GM23338 (cell line): ENCODE measurements around the gene DCUN1D2. TPM values are rescaled to one million over a fixed set of nuclear protein-coding genes. Genes with fewer than 3 reads are reported as not detected.
A peak's percentile ranks its signal among the peaks of the same experiment; 100 is the strongest.

Source experiments
- ATAC-seq: fragments of 200-7000 bp; cut with Tn5 transposase; 3 replicates; pipeline ENCODE4 v1.9.1; 2020
- DNase-seq: peaks from one replicate; pipeline ENCODE4 v3.0.0-alpha.2; 2015; ENCODE audit warnings: low spot score
- H2AFZ ChIP-seq: fragments of 200-600 bp; sonication (generic); 2 replicates; pipeline ENCODE4 v1.8.0; 2016; ENCODE audit warnings: antibody characterized with exemption, mild to moderate bottlenecking, moderate library complexity
- H3F3A ChIP-seq: fragments of 200-600 bp; sonication (generic); replicated peaks from 2 replicates; pipeline ENCODE4 v1.8.0; 2017; ENCODE audit warnings: antibody characterized with exemption, mixed run types, low read depth
- H3K27ac ChIP-seq: fragments of 200-600 bp; sonication (generic); 2 replicates; pipeline ENCODE4 v1.6.1; 2016; ENCODE audit warnings: low read depth
- H3K27me3 ChIP-seq: fragments of 200-600 bp; sonication (generic); 2 replicates; pipeline ENCODE4 v1.8.0; 2016; ENCODE audit warnings: mild to moderate bottlenecking, mixed run types, moderate library complexity; ENCODE audit not compliant: insufficient read depth
- H3K36me3 ChIP-seq: fragments of 200-600 bp; sonication (generic); 2 replicates; pipeline ENCODE4 v1.8.0; 2016; ENCODE audit warnings: mild to moderate bottlenecking; ENCODE audit not compliant: insufficient read depth
- H3K4me1 ChIP-seq: fragments of 200-600 bp; sonication (generic); 2 replicates; pipeline ENCODE4 v1.8.0; 2016; ENCODE audit warnings: mild to moderate bottlenecking, moderate library complexity; ENCODE audit not compliant: insufficient read depth
- H3K4me2 ChIP-seq: fragments of 200-600 bp; sonication (generic); 2 replicates; pipeline ENCODE4 v1.7.1; 2017; ENCODE audit warnings: mixed run types
- H3K4me3 ChIP-seq: fragments of 200-600 bp; sonication (generic); 2 replicates; pipeline ENCODE4 v1.6.1; 2016; ENCODE audit warnings: mixed run types
- H3K79me2 ChIP-seq: fragments of 200-600 bp; sonication (generic); replicated peaks from 2 replicates; pipeline ENCODE4 v1.8.0; 2017; ENCODE audit warnings: mild to moderate bottlenecking; ENCODE audit not compliant: insufficient read depth
- H3K9me2 ChIP-seq: fragments of 200-600 bp; sonication (generic); 2 replicates; pipeline ENCODE4 v1.8.0; 2017; ENCODE audit not compliant: insufficient read depth
- H4K20me1 ChIP-seq: fragments of 200-600 bp; sonication (generic); replicated peaks from 2 replicates; pipeline ENCODE4 v1.8.0; 2017; ENCODE audit warnings: mild to moderate bottlenecking; ENCODE audit not compliant: insufficient read depth
- H3K27ac Mint-ChIP-seq: 2 replicates; pipeline ENCODE4 v1.8.0; 2020; ENCODE audit warnings: inconsistent platforms, mild to moderate bottlenecking, moderate library complexity, mixed read lengths
- H3K27me3 Mint-ChIP-seq: 3 replicates; pipeline ENCODE4 v1.8.0; 2022; ENCODE audit warnings: low read depth, mild to moderate bottlenecking, moderate library complexity, mixed read lengths, inconsistent platforms; ENCODE audit not compliant: insufficient read depth, poor library complexity
- H3K36me3 Mint-ChIP-seq: 3 replicates; pipeline ENCODE4 v1.8.0; 2021; ENCODE audit warnings: low read depth, mild to moderate bottlenecking, inconsistent platforms, moderate library complexity, mixed read lengths
- H3K4me1 Mint-ChIP-seq: 3 replicates; pipeline ENCODE4 v1.8.0; 2020; ENCODE audit warnings: mild to moderate bottlenecking, inconsistent platforms, mixed read lengths
- H3K4me3 Mint-ChIP-seq: 3 replicates; pipeline ENCODE4 v1.8.0; 2021; ENCODE audit warnings: moderate library complexity, mild to moderate bottlenecking, inconsistent platforms, mixed read lengths
- H3K9me3 Mint-ChIP-seq: 3 replicates; pipeline ENCODE4 v1.8.0; 2020; ENCODE audit warnings: moderate library complexity, mild to moderate bottlenecking, inconsistent platforms, mixed read lengths
- CTCF ChIP-seq, 2 experiments: fragments of 200-600 bp in 1 of 2; sonication (generic) in 1 of 2; conservative IDR thresholded peaks; 2 replicates each; pipeline versions ENCODE4 v1.5.1 to v1.6.1; 2016 to 2017; ENCODE audit warnings: antibody characterized with exemption in 2 of 2, low read depth in 2 of 2, mild to moderate bottlenecking in 2 of 2, moderate library complexity in 1 of 2
- EZH2 ChIP-seq: fragments of 200-600 bp; sonication (generic); IDR thresholded peaks from one replicate; pipeline ENCODE4 v1.8.0; 2017; ENCODE audit warnings: antibody characterized with exemption, mild to moderate bottlenecking, low read depth; ENCODE audit not compliant: unreplicated experiment
- EZH2phosphoT487 ChIP-seq: fragments of 200-600 bp; sonication (generic); IDR thresholded peaks from one replicate; pipeline ENCODE4 v1.8.1; 2018; ENCODE audit warnings: antibody characterized with exemption; ENCODE audit not compliant: unreplicated experiment
- NANOG ChIP-seq: IDR thresholded peaks from 2 replicates; pipeline ENCODE4 v1.6.1; 2016; ENCODE audit warnings: antibody characterized with exemption, borderline replicate concordance
- POLR2AphosphoS5 ChIP-seq: IDR thresholded peaks from 2 replicates; pipeline ENCODE4 v1.6.1; 2016; ENCODE audit warnings: antibody characterized with exemption, low read depth
- REST ChIP-seq: IDR thresholded peaks from one replicate; pipeline ENCODE4 v1.6.1; 2018; ENCODE audit warnings: antibody characterized with exemption; ENCODE audit not compliant: unreplicated experiment
- ZNF114 ChIP-seq: fragments of 250-450 bp; sonication (Bioruptor Pico); IDR thresholded peaks from 2 replicates; pipeline ENCODE4 v1.5.0; 2020; ENCODE audit warnings: mild to moderate bottlenecking, moderate library complexity
- ZNF462 ChIP-seq: fragments of 250-450 bp; sonication (Bioruptor Pico); IDR thresholded peaks from 2 replicates; pipeline ENCODE4 v1.5.0; 2020; ENCODE audit warnings: mild to moderate bottlenecking, moderate library complexity
- polyA plus RNA-seq: library from polyadenylated mRNA; unstranded; fragments of >200 nt; fragmentation: Nextera tagmentation; extraction: Ambion mirVana; gene quantifications from 2 replicates; pipeline ENCODE4 v1.2.1, GENCODE V29; 2016
- total RNA-seq: library from RNA; depleted of rRNA; stranded (reverse); fragments of >200 nt; shearing (Covaris generic); gene quantifications from 2 replicates; pipeline ENCODE4 v1.2.3, GENCODE V29; 2014

DCUN1D2 gene
- total and polyA plus RNA-seq, 2 experiments from 2014 or later: 12.3 to 38.0 TPM

- Mint-ChIP-seq H3K36me3 (peaks cover 20% of the 10 kb centered on the region), H3K27me3 (peaks cover 7% of the 10 kb centered on the region), H3K9me3 (no peaks in the 10 kb centered on the region; the same call in 2 of the 3 replicates), H3K4me1 (0 out of 3 replicates have a peak, but pooled peaks cover 4% of the 10 kb centered on the region), H3K27ac (no peak overlapping the region; the same call in 1 of the 2 replicates), H3K4me3 (no peak overlapping the region)
- DNase-seq (no peak), ATAC-seq (0 out of 3 replicates have a peak, but pooled peaks have one; percentile 14)
- Histone ChIP-seq H3K79me2 (no peaks in the 10 kb centered on the region), H3F3A (peaks cover 6% of the 10 kb centered on the region; the same call in 1 of the 2 replicates), H3K27me3 (no peaks in the 10 kb centered on the region), H3K4me2 (no peak overlapping the region), H4K20me1 (no peaks in the 10 kb centered on the region), H3K4me1 (no peaks in the 10 kb centered on the region), H3K36me3 (no peaks in the 10 kb centered on the region), H3K9me2 (no peaks in the 10 kb centered on the region), H3K4me3 (no peak overlapping the region), H3K27ac (no peak overlapping the region), H2AFZ (no peak overlapping the region)
- no peak for TF ChIP-seq NANOG
- no peak for TF ChIP-seq CTCF (conservative IDR thresholded peaks at IDR 0.05; ENCODE audit: low read depth in 2 of 2)
These were observed 46.5 kb downstream of the DCUN1D2 start for GRCh38 chr13:113443991-113444390.

- Histone ChIP-seq H3K27ac (no peak overlapping the region), H3K9me2 (no peaks in the 10 kb centered on the region), H3K27me3 (no peaks in the 10 kb centered on the region), H2AFZ (no peak overlapping the region), H3K4me3 (no peak overlapping the region), H3K4me1 (no peaks in the 10 kb centered on the region), H3K79me2 (no peaks in the 10 kb centered on the region), H3K36me3 (no peaks in the 10 kb centered on the region), H4K20me1 (no peaks in the 10 kb centered on the region), H3K4me2 (no peak overlapping the region), H3F3A (peaks cover 6% of the 10 kb centered on the region; the same call in 1 of the 2 replicates)
- Mint-ChIP-seq H3K4me3 (no peak overlapping the region; the same call in 2 of the 3 replicates), H3K27me3 (peaks cover 4% of the 10 kb centered on the region), H3K4me1 (0 out of 3 replicates have a peak, but pooled peaks cover 4% of the 10 kb centered on the region), H3K9me3 (no peaks in the 10 kb centered on the region; the same call in 2 of the 3 replicates), H3K27ac (no peak overlapping the region), H3K36me3 (peaks cover 19% of the 10 kb centered on the region)
- DNase-seq (no peak), ATAC-seq (no peak)
- TF ChIP-seq ZNF462 (CRISPR knock-in tag) (no peak), ZNF114 (no peak), EZH2 (no peak), EZH2phosphoT487 (no peak), POLR2AphosphoS5 (no peak), REST (no peak)
These were observed 47.5 kb downstream of the DCUN1D2 start for GRCh38 chr13:113442985-113443362.
